WERI-Rb-1 (cell line): ENCODE data around the gene RRP1.

Experiments used
- DNase-seq: peaks from one replicate; pipeline ENCODE4 v3.0.0-alpha.2; 2020
- H3K27ac ChIP-seq: fragments of 250-450 bp; sonication (Bioruptor Pico); 2 replicates; pipeline ENCODE4 v1.5.1; 2020; ENCODE audit warnings: mild to moderate bottlenecking, moderate library complexity
- H3K27me3 ChIP-seq: fragments of 250-450 bp; sonication (Bioruptor Pico); 2 replicates; pipeline ENCODE4 v1.5.1; 2021; ENCODE audit warnings: mild to moderate bottlenecking, low read depth, moderate library complexity; ENCODE audit not compliant: insufficient read depth, severe bottlenecking
- H3K36me3 ChIP-seq: fragments of 250-450 bp; sonication (Bioruptor Pico); 2 replicates; pipeline ENCODE4 v1.5.1; 2020; ENCODE audit warnings: mild to moderate bottlenecking, moderate library complexity
- H3K4me3 ChIP-seq: 2 replicates; pipeline ENCODE4 v1.5.1; 2011; ENCODE audit warnings: low read depth, mild to moderate bottlenecking, control low read depth, low read length
- H3K9me3 ChIP-seq: fragments of 250-450 bp; sonication (Bioruptor Pico); 2 replicates; pipeline ENCODE4 v1.5.1; 2021; ENCODE audit warnings: mild to moderate bottlenecking, moderate library complexity; ENCODE audit not compliant: severe bottlenecking
- CTCF ChIP-seq: IDR thresholded peaks from 2 replicates; pipeline ENCODE4 v1.5.1; 2011; ENCODE audit warnings: low read depth, mild to moderate bottlenecking, control low read depth, inconsistent platforms, low read length

RRP1 gene

DNA sequence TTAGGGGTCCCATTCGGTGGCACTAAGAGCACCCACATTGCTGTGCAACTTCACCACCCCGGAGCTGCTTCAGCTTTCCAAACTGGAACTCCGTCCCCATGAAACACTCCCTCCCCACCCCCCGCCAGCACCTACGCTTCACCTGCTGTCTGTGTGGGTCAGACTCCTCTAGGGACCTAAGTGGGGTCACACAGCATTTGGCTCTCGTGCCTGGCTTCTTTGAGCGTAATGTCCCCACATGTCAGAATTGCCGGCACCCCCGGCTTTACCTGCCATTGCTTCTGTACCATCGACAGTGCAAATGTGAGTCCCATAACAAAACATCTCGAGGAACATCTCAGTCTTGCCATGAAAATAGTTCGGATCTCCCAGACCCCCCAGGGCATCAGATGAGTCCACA lies 39.8 kb downstream of the RRP1 start:
- no peaks in the 10 kb centered on the region for H3K36me3 ChIP-seq
- DNase-seq, result no peak
- no peak overlapping the region for H3K4me3 ChIP-seq
- H3K27ac ChIP-seq, result no peak overlapping the region
- no peak for TF ChIP-seq CTCF
- no peaks in the 10 kb centered on the region for H3K27me3 ChIP-seq
- H3K9me3 ChIP-seq, result peaks cover 13% of the 10 kb centered on the region

DNA sequence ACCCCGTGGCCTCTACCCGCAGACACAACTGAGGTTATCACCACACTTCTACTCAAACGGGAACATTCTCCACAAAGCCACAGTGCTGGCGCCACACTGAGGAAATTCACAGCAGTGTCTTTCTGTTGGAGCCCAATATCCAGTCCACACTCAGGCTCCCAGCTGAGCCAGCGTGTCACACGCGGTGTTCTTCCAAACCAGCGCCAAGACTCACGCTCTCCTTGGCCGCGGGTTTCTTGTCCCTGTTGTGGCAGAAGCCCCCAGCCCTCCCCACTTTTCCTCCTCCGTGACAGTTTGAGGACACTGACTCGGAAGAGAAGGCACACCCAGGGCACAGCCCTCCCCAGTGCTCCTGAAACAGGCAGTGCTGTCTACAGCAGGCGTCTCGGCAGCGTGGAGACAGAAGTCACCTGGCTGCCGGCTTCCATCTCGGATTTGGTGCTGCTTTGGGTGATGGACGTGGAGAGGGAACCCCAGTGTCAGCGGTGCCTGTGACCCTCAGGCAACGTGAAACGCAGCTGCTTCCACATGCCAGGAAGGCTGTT lies 40.3 kb downstream of the RRP1 start:
- H3K36me3 ChIP-seq, result no peaks in the 10 kb centered on the region
- no peak for DNase-seq
- TF ChIP-seq CTCF, result peak; percentile 44

DNA sequence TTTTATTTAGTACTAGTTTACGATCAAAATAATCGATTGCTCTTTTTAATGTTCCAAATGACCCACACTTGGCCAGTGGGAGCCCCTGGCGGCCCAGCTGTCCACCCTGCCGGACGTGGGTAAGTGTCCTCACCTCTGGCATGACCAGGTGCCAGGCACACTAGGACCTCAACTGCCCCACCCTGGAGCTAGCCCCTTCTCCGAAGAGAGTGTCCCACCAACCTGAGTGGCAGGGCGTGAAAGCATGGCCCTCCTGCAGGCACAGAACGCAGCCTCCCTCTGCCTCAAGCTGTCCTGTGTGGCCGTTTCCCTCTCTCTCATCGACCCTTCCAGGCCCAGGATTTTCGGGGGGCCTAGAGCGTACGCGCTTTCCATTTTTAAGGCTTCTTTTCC lies 42.8 kb downstream of the RRP1 start:
- no peak for DNase-seq
- Histone ChIP-seq H3K27me3 (no peaks in the 10 kb centered on the region), H3K36me3 (no peaks in the 10 kb centered on the region), H3K4me3 (no peak overlapping the region), H3K27ac (no peak overlapping the region), H3K9me3 (peaks cover 11% of the 10 kb centered on the region)
- no peak for TF ChIP-seq CTCF

More for the DNA sequence above, 40.3 kb downstream of the RRP1 start:
- no peak overlapping the region for H3K27ac ChIP-seq
- H3K27me3 ChIP-seq, result no peaks in the 10 kb centered on the region
- H3K4me3 ChIP-seq, result no peak overlapping the region
- peaks cover 11% of the 10 kb centered on the region for H3K9me3 ChIP-seq

DNA sequence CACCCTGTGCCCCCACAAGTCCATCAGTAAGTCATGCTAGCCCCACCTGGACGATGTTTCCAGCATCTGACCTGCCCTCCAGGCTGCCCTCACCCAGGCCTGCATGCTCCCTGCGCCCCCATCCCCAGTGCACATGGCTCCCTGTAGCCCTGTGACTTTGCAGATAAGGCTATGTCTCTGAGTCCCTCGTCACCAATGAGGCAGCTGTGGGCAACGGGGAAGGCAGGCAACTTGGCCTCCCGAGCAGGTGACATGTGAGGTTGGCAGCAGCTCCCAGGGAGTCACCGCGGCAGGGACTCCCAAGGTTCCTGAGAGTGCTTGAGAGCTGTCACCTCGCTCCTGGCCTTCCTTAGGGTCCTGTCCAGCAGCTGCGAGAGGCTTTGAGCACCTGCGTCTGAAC lies 43.3 kb downstream of the RRP1 start:
- H3K4me3 ChIP-seq, result no peak overlapping the region
- no peak for DNase-seq
- H3K9me3 ChIP-seq, result peaks cover 11% of the 10 kb centered on the region
- no peaks in the 10 kb centered on the region for H3K27me3 ChIP-seq
- no peaks in the 10 kb centered on the region for H3K36me3 ChIP-seq
- no peak for TF ChIP-seq CTCF
- H3K27ac ChIP-seq, result no peak overlapping the region

DNA sequence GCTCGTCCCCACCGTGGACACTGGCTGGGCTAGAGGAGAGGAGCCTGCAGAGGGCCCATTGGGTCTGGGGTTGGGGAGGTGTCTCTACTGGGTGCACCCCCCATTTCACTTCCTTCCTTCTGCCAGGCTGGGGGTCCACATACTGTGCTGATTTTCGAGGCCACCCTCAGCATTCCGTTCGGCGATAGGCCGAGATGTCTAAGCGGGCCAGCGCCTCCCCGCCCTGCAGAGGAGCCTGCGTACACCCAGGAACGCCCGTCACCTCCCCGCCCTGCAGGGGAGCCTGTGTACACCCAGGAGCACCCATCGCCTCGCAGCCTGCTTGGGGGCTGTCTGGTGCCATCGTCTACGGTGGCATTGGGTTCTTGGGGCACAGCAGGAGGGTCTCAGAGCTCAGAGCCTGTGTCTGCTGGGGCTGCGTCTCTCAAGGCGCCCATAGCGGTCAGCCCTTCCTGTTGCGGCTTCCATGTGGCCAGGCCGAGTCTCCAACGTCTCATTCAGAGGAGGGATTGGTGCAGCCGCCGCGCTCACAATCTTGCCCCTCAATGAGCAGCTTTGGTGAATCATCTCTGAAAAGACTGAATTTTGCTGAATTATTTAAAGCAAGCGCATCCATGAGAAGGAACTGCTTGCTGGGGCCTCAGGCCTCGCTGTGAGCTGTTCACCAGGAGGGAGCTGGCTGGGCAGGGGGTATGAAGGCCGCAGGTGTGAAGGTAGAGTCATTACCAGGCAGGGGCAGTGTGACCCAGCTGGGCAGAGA lies 44.9 kb downstream of the RRP1 start:
- no peaks in the 10 kb centered on the region for H3K36me3 ChIP-seq
- TF ChIP-seq CTCF, result no peak
- no peak overlapping the region for H3K27ac ChIP-seq
- DNase-seq, result no peak
- H3K27me3 ChIP-seq, result no peaks in the 10 kb centered on the region
- H3K4me3 ChIP-seq, result no peak overlapping the region
- peaks cover 8% of the 10 kb centered on the region for H3K9me3 ChIP-seq
